ENCODE measurements around the gene LTF. TPM values are rescaled to one million over a fixed set of nuclear protein-coding genes. Genes with fewer than 3 reads are reported as not detected.

Gene LTF
- total RNA-seq, 1 donor from 2014 or later: not detected

DNA sequence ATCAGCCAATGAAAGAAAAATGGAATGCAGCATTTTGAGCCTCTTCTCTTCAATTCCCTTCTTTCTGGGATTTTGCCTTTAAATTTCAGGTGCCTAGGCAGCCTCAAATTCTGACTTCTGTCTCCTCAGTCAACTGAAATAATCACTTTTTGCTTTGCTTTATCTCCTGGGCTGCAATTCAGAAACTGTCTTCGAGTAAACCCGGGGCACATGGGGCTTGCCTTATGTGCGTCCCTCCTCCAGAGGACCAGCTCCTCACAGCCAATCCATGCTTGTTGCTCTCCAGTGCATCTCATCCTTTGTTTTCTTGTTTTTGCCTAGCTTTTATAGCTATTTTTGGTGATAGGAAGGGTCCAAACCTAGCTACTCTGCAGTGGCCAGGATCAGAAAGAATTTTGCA, 41.8 kb upstream of the LTF start:
- H3K36me3 Mint-ChIP-seq (ENCODE audit: low read depth): no peaks in the 10 kb centered on the region
- POLR2A ChIA-PET: no interaction called here
- peaks cover 10% of the 10 kb centered on the region for H3K9me3 Mint-ChIP-seq
- no peak overlapping the region for H3K27ac Mint-ChIP-seq
- intact Hi-C loops (cut with micrococcal nuclease): no loop called here
- TF ChIP-seq, protein P1, sequence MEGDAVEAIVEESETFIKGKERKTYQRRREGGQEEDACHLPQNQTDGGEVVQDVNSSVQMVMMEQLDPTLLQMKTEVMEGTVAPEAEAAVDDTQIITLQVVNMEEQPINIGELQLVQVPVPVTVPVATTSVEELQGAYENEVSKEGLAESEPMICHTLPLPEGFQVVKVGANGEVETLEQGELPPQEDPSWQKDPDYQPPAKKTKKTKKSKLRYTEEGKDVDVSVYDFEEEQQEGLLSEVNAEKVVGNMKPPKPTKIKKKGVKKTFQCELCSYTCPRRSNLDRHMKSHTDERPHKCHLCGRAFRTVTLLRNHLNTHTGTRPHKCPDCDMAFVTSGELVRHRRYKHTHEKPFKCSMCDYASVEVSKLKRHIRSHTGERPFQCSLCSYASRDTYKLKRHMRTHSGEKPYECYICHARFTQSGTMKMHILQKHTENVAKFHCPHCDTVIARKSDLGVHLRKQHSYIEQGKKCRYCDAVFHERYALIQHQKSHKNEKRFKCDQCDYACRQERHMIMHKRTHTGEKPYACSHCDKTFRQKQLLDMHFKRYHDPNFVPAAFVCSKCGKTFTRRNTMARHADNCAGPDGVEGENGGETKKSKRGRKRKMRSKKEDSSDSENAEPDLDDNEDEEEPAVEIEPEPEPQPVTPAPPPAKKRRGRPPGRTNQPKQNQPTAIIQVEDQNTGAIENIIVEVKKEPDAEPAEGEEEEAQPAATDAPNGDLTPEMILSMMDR (IDR thresholded peaks at IDR 0.05): no peak
- no peak for DNase-seq
- CTCF ChIA-PET: no interaction called here
- ATAC-seq (ENCODE audit: low read depth): no peak
- H3K4me3 Mint-ChIP-seq: no peak overlapping the region
- H3K4me1 Mint-ChIP-seq: peaks cover 29% of the 10 kb centered on the region
- H3K27me3 Mint-ChIP-seq: no peaks in the 10 kb centered on the region

DNA sequence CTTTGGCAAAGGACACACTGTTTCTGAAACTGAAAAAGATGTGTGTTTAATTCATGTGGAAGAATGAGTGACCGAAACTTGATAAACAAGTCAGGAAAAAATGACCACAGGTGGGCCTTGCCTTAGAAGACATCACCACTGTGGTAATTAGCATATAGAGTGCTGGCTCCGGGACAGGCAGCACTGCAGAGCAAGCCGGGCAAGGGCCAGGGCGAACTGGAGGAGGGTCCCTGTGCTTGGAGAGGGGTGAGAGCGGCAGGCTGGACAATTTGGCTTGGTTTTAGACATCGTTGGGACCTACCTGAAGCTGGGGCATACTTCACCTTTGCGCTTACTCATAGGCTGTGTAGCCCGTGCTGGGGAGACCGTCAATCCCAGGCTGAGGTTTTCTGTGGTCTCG, 41.2 kb upstream of the LTF start:
- no peak overlapping the region for H3K4me3 Mint-ChIP-seq
- no peaks in the 10 kb centered on the region for H3K36me3 Mint-ChIP-seq (ENCODE audit: low read depth)
- POLR2A ChIA-PET: no interaction called here
- CTCF ChIA-PET: no interaction called here
- intact Hi-C loops (cut with micrococcal nuclease): loop anchor here (2.0 kb wide), 1 partner anchor 33 kb away; no protein-coding TSS in a partner anchor
- H3K27ac Mint-ChIP-seq: no peak overlapping the region
- no peak for ATAC-seq (ENCODE audit: low read depth)
- H3K4me1 Mint-ChIP-seq: peaks cover 35% of the 10 kb centered on the region
- H3K27me3 Mint-ChIP-seq: no peaks in the 10 kb centered on the region
- DNase-seq: no peak
- TF ChIP-seq, protein P1 (IDR thresholded peaks at IDR 0.05): no peak
- H3K9me3 Mint-ChIP-seq: peaks cover 10% of the 10 kb centered on the region

DNA sequence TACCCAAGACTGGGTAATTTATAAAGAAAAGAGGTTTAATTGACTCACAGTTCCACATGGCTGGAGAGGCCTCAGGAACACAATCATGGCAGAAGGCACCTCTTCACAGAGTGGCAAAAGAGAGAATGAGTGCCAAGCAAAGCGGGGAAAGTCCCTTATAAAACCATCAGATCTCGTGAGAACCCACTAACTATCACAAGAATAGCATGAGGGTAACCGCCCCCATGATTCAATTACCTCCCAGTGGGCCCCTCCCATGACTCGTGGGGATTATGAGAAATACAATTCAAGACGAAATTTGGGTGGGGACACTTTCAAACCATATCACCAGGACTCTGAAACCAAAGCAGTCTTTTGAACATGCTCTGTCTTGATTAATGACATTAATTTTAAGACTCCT, 40.1 kb upstream of the LTF start:
- ChIA-PET POLR2A (no interaction called here), CTCF (no interaction called here)
- H3K27me3 Mint-ChIP-seq: no peaks in the 10 kb centered on the region
- peaks cover 43% of the 10 kb centered on the region for H3K4me1 Mint-ChIP-seq
- peaks cover 10% of the 10 kb centered on the region for H3K9me3 Mint-ChIP-seq
- no peak overlapping the region for H3K4me3 Mint-ChIP-seq
- peak overlapping the region; percentile 65 for H3K27ac Mint-ChIP-seq
- DNase-seq: no peak
- no peaks in the 10 kb centered on the region for H3K36me3 Mint-ChIP-seq (ENCODE audit: low read depth)
- TF ChIP-seq, protein P1 (IDR thresholded peaks at IDR 0.05): no peak
- intact Hi-C loops (cut with micrococcal nuclease): loop anchor here (2.0 kb wide), 1 partner anchor 34 kb away; no protein-coding TSS in a partner anchor
- ATAC-seq (ENCODE audit: low read depth): peak; percentile 77

DNA sequence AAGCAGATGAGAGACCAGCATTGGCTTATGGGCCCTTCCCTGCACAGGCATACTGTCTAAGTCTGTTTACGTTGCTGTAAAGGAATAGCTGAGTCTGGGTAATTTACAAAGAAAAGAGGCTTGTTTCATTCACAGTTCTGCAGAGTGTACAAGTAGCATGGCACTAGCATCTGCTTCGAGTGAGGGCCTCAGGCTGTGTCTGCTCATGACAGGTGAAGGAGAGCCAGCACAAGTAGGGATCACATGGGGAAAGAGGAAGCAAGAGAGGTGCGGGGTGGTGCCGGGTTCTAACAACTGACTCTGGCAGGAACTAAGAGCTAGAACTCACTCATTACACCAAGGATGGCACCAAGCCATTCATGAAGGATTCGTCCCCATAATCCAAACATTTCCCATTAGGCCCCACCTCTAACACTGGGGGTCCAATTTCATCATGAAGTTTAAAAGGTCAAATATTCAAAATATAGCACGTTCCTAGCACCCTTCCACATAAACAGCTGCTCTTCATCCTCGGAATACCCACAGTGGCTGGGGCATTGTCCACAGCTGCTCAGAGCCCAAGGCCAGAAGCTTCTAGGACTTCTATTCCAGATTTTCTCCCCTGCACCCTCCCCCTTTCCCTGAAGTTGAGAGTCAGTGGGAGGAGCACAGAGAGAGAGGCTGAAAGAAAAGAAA, 38.6 kb upstream of the LTF start:
- H3K27ac Mint-ChIP-seq: no peak overlapping the region
- TF ChIP-seq, protein P1 (IDR thresholded peaks at IDR 0.05): no peak
- ATAC-seq (ENCODE audit: low read depth) (no peak), DNase-seq (no peak)
- no peaks in the 10 kb centered on the region for H3K27me3 Mint-ChIP-seq
- H3K36me3 Mint-ChIP-seq (ENCODE audit: low read depth): no peaks in the 10 kb centered on the region
- CTCF ChIA-PET: interaction anchor here (1.0 to 2.1 kb wide), 3 partner anchors 14 to 127 kb away, joined by 4 to 10 read pairs (median 5); no protein-coding TSS in a partner anchor
- peaks cover 43% of the 10 kb centered on the region for H3K4me1 Mint-ChIP-seq
- H3K4me3 Mint-ChIP-seq: no peak overlapping the region
- intact Hi-C loops (cut with micrococcal nuclease): no loop called here
- peaks cover 10% of the 10 kb centered on the region for H3K9me3 Mint-ChIP-seq
- POLR2A ChIA-PET: interaction anchor here (0.6 to 1.7 kb wide), 3 partner anchors 35 to 1986 kb away, joined by 4 to 7 read pairs (median 4); no protein-coding TSS in a partner anchor

DNA sequence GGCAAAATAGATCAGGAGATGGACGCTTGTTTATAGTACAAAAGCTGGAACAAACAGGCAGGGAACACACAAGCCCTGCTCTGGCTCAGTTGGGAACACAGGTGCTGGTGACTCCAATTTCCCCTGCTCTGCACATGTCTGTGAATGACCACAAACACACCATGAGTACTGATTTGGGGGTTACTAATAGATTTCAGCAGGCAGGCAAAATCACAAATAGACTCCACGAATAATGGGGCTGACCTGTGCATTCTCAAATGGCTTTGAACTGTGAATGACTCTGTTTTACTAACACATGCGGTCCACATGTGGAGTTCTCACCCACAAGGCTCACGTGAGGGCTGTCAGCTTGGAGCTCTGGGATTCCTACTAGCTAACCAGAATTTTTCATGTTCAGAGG, 37.0 kb upstream of the LTF start:
- H3K4me1 Mint-ChIP-seq: peaks cover 47% of the 10 kb centered on the region
- H3K9me3 Mint-ChIP-seq: peaks cover 10% of the 10 kb centered on the region
- TF ChIP-seq, protein P1 (IDR thresholded peaks at IDR 0.05): no peak
- no peak overlapping the region for H3K27ac Mint-ChIP-seq
- no peaks in the 10 kb centered on the region for H3K27me3 Mint-ChIP-seq
- intact Hi-C loops (cut with micrococcal nuclease): no loop called here
- H3K4me3 Mint-ChIP-seq: no peak overlapping the region
- ATAC-seq (ENCODE audit: low read depth): no peak
- ChIA-PET CTCF (interaction anchor here (2.1 kb wide), 1 partner anchor 13 kb away, joined by 10 read pairs; no protein-coding TSS in a partner anchor), POLR2A (no interaction called here)
- no peaks in the 10 kb centered on the region for H3K36me3 Mint-ChIP-seq (ENCODE audit: low read depth)
- DNase-seq: no peak

Data from activated B cell treated with CpG ODN at 0.5 μM for 24 hours (primary cell).